Left lobe of liver (tissue), 2 donors: ENCODE measurements around the gene MEDAG. TPM values are rescaled to one million over a fixed set of nuclear protein-coding genes. Genes with fewer than 3 reads are reported as not detected.
"Not testable (repeated sequence)": the region's sequence is repeated elsewhere in the genome, so short reads cannot be mapped to it uniquely, and the experiment has no call there.

Experiments used
- ATAC-seq: fragments of 200-7000 bp; cut with Tn5 transposase; one replicate; pipeline ENCODE4 v1.9.1; 2020; ENCODE audit warnings: mild to moderate bottlenecking, moderate library complexity
- DNase-seq: peaks from one replicate; pipeline ENCODE4 v3.0.0-alpha.2; 2020; ENCODE audit warnings: low spot score
- total RNA-seq: library from RNA; stranded (reverse); gene quantifications from one replicate; pipeline ENCODE4 v1.2.1, GENCODE V29; 2021
- donor health status: DM: no; HTN: no; CAD: no; lungs with moderate emphysema.
- donor health status: DM: no; HTN: yes; CAD: no.

The MEDAG gene
- total RNA-seq, 1 donor from 2014 or later: 0.18 TPM

GRCh38 chr13:30906411-30907051 lies 460 bp downstream of the MEDAG start:
- ATAC-seq: peak; percentile 33
- DNase-seq: no peak

DNA sequence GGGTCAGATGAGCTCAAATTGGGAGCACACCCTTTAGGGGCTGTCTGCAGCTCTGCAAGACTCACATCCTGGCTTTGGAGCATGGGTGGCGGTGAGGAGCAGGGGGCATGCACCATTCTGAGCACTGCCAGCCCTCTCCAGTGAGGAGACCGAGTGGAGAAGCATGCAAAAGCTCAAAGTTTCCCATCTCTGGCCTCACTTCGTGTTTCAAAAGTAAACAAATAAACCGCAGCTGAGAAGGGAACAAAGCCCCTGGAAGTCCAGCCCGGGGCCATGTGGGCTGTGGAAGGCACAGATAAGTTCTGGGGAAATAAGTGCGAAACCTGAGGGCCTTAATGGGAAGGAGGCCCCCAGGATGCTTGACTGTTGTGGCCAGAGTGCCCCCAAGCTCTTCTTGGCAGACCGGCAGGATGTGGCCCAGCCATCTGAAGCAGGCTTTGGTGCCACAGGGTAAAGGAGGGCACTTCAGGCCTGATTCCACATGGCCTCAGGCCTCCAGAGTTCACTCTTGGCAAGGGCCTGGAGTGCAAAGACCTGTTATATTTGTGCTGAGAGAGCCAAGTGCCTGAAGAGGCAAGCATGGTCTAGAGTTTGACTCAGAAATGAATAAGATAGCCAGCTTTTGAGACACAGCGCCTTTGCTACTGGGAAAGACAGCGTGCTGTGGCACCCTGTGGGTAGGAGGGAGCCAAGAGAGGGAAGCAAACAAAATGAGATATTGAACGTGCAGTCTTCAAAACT lies 1.2 kb downstream of the MEDAG start:
- no peak for DNase-seq
- ATAC-seq: peak; percentile 16

- ATAC-seq: peak; percentile 41
- DNase-seq: no peak
Observed at GRCh38 chr13:30908416-30908980, 2.4 kb downstream of the MEDAG start.

GRCh38 chr13:30910676-30911075 lies 4.6 kb downstream of the MEDAG start:
- DNase-seq (no peak), ATAC-seq (no peak)

GRCh38 chr13:30915691-30916541 lies 9.8 kb downstream of the MEDAG start:
- DNase-seq (no peak), ATAC-seq (no peak)

DNA sequence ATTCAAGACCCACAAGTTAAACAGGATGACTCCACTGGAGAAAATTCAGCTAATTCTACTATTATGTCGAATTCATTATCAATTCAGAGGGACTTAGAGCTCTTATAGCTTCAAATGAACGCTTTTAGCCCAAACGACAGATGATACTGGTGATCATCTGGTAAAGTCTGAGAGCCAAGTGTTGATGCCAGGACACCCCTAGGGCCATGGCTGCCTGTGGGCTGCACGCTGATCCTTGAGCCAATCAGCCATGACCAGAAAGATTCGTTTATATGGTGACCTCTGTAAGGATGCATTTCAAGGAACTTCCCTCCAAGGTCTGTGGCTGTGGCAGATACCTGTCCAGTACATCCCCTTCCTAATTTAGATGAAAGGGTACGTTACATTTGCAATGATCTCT lies 10.9 kb downstream of the MEDAG start:
- no peak for ATAC-seq

DNA sequence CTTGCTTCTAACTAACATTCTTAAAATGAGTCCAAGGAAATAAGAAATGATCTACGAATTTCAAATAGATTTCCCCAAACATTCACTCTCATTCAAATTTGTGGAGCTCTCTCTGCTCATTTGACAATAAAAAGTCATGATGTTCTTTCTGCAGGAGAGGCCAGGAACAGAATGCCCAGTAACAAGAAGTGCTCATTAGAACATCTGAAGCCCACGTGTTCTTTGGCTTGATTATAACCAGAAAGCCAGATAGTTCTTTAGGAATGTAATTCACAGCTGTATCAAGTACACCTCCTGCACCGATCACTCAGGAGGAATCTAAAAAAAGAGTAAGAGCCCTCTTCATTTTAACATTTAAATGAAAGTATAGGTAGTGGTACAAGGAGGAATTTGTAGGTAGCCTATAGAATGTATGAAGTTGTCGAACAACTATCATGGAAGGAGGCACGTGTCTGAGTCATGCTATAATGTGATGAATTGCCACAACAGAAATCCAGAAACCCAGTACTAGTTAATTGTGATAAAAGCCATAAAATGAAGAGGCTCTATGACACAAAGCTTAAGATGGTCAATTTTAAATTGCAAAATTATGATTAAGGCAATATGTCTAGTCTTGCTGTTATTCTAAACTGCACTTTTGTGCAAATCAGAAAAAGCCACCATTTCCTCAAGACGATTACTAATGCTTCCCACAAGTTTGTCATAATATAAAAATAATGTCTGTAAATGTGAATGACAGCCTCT lies 12.8 kb downstream of the MEDAG start:
- no peak for ATAC-seq
- no peak for DNase-seq

More for the DNA sequence above, 10.9 kb downstream of the MEDAG start:
- no peak for DNase-seq

- ATAC-seq: no peak
- DNase-seq: no peak
Observed at GRCh38 chr13:30920162-30920909, 14.3 kb downstream of the MEDAG start.

- ATAC-seq (no peak), DNase-seq (no peak)
Observed at GRCh38 chr13:30923418-30923817, 17.3 kb downstream of the MEDAG start.

GRCh38 chr13:30924721-30925120 lies 18.6 kb downstream of the MEDAG start:
- ATAC-seq (no peak), DNase-seq (no peak)

- ATAC-seq (no peak), DNase-seq (no peak)
Observed at GRCh38 chr13:30925429-30925828, 19.4 kb downstream of the MEDAG start.

DNA sequence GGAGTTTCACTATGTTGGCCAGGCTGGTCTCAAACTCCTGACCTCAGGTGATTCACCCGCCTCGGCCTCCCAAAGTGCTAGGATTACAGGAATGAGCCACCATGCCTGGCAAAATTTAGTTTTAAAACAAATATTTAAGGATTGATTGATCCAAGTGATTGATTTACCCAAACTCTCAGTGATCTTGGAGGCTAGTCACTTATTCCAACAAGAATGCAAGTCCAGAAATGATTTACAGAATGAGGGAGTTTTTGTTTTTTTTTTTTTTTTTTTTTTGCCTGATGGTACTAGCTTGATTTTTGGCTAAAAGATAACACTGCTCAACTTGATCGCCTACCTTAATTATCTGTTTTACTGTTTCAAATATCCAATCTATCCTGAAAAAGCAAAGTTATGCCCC lies 20.7 kb downstream of the MEDAG start:
- no peak for ATAC-seq
- no peak for DNase-seq

DNA sequence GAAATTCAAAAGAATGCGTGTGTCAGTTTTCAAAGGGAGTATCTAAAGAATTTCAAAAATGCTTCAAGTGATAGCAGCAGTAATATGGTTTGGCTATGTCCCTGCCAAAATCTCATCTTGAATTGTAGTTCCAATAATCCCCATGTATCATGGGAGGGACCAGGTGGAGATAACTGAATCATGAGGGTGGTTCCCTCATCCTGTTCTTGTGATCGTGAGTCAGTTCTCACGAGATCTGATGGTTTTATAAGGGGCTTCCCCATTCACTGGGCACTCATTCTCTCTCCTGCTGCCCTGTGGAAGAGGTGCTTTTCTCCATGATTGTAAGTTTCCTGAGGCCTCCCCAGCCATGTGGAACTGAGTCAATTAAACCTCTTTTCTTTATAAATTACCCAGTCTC lies 21.1 kb downstream of the MEDAG start:
- DNase-seq, ATAC-seq: not testable (repeated sequence)

DNA sequence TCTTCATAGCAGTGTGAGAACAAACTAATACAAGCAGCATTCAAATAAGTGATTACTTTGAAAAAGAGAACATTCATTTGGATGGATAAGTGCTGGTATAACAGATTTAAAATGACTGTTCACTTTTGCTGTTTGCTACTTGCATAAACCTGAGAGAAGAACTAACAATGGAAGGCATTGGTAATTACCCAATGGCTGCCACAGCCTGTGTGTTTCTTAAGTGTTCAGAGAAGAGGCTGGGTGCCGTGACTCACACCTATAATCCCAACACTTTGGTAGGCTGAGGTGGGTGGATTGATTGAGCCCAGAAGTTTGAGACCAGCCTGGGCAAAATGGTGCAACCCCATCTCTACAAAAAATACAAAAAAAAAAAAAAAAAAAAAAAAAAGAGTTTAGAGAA lies 21.5 kb downstream of the MEDAG start:
- ATAC-seq: no peak
- no peak for DNase-seq

DNA sequence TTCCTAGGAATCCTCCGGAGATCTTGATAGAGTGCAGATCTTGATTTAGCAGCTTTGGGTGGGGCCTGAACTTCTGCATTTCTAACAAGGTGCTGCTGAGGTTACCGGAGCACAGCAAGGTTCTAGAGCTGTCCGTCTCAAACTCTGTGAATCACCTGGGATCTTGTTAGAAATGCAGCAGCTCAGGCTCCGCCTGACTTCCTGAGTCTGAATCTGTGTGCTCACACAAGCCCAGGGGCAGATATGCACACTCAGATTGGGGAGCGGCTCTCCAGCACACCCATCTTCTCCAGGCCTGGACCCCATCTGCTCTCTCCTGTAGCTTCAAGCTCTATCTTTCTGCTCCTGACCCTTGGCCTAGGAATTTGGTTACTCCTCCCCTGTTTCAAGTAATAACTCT lies 22.9 kb downstream of the MEDAG start:
- DNase-seq (no peak), ATAC-seq (no peak)

- ATAC-seq (no peak), DNase-seq (no peak)
Observed at GRCh38 chr13:30932481-30933353, 26.6 kb downstream of the MEDAG start, which contains the start of gene TEX26. TEX26 (plus strand) TSS chr13:30932656; CDS start chr13:30932716, 60 bp downstream.

- no peak for ATAC-seq
- DNase-seq: no peak
Observed at GRCh38 chr13:30933354-30933670, 27.2 kb downstream of the MEDAG start.

- DNase-seq: no peak
- no peak for ATAC-seq
Observed at GRCh38 chr13:30934381-30934780, 28.3 kb downstream of the MEDAG start.

DNA sequence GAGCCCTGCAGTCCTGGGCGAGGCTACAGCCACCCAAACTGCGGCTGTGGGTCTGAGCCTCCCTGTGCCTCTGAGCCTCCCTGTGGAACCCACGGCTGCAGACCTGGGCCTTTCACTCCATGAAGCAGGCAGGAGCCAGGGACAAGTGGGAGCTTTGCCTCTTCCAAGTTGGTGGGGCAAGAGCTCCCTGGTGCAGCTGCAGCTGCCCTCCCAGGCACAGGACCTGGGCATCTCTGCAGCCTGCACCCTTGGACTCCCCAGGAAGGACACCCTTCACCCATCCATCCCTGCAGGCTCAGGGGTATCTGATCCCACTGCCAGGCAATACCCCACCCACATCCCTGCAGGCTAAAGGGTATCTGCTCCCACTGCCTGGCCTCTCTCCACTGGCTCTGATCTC lies 28.7 kb downstream of the MEDAG start:
- no peak for ATAC-seq
- no peak for DNase-seq
